Erythroblast (primary cell): ENCODE measurements around the gene ITGA4.

Source experiments
- GATA1 ChIP-seq: IDR thresholded peaks from 2 replicates; pipeline ENCODE4 v1.6.1; 2011; ENCODE audit warnings: low read depth, mild to moderate bottlenecking, control low read depth, low read length, moderate library complexity
- POLR2A ChIP-seq: IDR thresholded peaks from 2 replicates; pipeline ENCODE4 v1.6.1; 2011; ENCODE audit warnings: mild to moderate bottlenecking, low read length

GRCh38 chr2:181426672-181427071 is 30.5 kb upstream of the ITGA4 start:
- TF ChIP-seq POLR2A (no peak), GATA1 (no peak)
